Tibial artery (tissue), 4 donors: ENCODE measurements around the gene PLEKHG3.
A peak's percentile ranks its signal among the peaks of the same experiment; 100 is the strongest.

Source experiments
- DNase-seq, 2 donors: peaks; one replicate each; pipeline ENCODE4 v3.0.0-alpha.2; 2019
- H3K27ac ChIP-seq, 2 donors: fragments of 200-600 bp; sonication (generic) in 1 of 2; 1 replicate in 1 of 2; 2 replicates in 1 of 2; pipeline ENCODE4 v1.5.1; 2018 to 2019; ENCODE audit warnings: mild to moderate bottlenecking in 1 of 2
- H3K27me3 ChIP-seq, 2 donors: fragments of 200-600 bp; sonication (generic) in 1 of 2; one replicate each; pipeline versions ENCODE4 v1.5.1 to v1.6.0; 2016 to 2019
- H3K36me3 ChIP-seq, 3 donors: fragments of 200-600 bp; sonication (generic) in 2 of 3; one replicate each; pipeline ENCODE4 v1.5.1; 2016 to 2019; ENCODE audit warnings: mild to moderate bottlenecking in 2 of 3
- H3K4me1 ChIP-seq, 4 donors: fragments of 200-600 bp; sonication (generic) in 2 of 4; 1 replicate in 3 of 4; 2 replicates in 1 of 4; pipeline ENCODE4 v1.5.1; 2016 to 2019
- H3K4me3 ChIP-seq, 2 donors: fragments of 200-600 bp; sonication (generic) in 1 of 2; 1 replicate in 1 of 2; 2 replicates in 1 of 2; pipeline ENCODE4 v1.5.1; 2018 to 2019; ENCODE audit warnings: mild to moderate bottlenecking in 2 of 2
- H3K9me3 ChIP-seq, 3 donors: fragments of 200-600 bp; sonication (generic) in 1 of 3; one replicate each; pipeline ENCODE4 v1.5.1; 2016 to 2019
- CTCF ChIP-seq, 2 experiments: fragments of 200-600 bp in 1 of 2; fragments of 450-650 bp in 1 of 2; IDR thresholded peaks; one replicate each; pipeline ENCODE4 v1.5.1; 2017 to 2019; ENCODE audit warnings: antibody characterized with exemption in 2 of 2, mild to moderate bottlenecking in 1 of 2, moderate library complexity in 1 of 2
- intact Hi-C: fragments of 100-400 bp; cut with DNase I; formaldehyde crosslinking; loops from one replicate; pipeline ENCODE4 v1.15.0; 2023; ENCODE audit warnings: low total_unique reads

The PLEKHG3 gene

DNA sequence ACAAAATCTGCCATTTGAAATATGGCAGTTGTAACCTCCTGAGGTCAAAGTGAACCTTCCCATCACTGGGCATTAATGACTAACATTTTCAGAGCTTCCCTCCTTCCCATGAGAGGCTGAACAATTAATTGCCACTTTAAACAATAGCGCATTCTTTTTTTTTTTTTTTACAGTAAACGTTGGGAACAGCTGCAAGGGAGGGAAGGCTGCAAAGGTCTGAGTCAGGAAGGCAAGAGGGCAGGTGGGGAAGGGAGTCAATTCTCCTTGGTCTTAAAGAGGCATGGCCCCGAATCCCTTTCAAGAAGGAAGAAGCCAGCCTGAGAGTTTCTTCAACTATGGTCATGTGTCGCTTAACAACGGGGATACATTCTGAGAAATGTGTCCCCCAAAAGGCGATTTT, 41.0 kb upstream of the PLEKHG3 start:
- H3K27ac ChIP-seq = no peak overlapping the region
- no peak for TF ChIP-seq CTCF (IDR thresholded peaks at IDR 0.05)
- H3K4me1 ChIP-seq = no peaks in the 10 kb centered on the region
- H3K36me3 ChIP-seq = no peaks in the 10 kb centered on the region
- intact Hi-C loops = loop anchor here (10.0 kb wide), 1 partner anchor 222 kb away; no protein-coding TSS in a partner anchor
- DNase-seq = no peak
- no peak overlapping the region for H3K4me3 ChIP-seq
- H3K9me3 ChIP-seq = no peaks in the 10 kb centered on the region
- H3K27me3 ChIP-seq = no peaks in the 10 kb centered on the region

DNA sequence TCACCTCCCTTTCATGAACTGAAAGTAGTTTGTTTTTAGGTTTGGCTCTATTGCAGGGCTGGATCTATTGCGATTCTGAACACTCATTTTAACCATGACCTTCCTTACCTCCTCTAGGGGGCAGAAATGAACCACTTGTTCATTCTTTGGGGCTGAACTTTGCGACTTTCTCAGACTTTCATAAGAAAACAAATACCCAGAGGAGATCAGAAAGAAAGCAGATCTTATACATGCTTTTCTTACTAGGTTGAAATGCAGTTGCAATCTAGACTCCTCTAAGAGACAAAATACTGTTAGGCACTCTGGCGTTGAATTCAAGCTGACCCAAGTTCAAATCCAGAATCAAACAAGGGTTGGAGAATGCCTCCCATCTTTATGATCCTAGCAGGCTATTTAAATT, 32.6 kb upstream of the PLEKHG3 start:
- peak overlapping the region; percentile 53 to 64 for H3K27ac ChIP-seq
- H3K36me3 ChIP-seq = no peaks in the 10 kb centered on the region
- no peak for DNase-seq
- no peak overlapping the region for H3K4me3 ChIP-seq
- intact Hi-C loops = no loop called here
- H3K4me1 ChIP-seq = peaks cover 0 to 23% (median 20%) of the 10 kb centered on the region in 4 donors
- peak; percentile 65 to 88 for TF ChIP-seq CTCF (IDR thresholded peaks at IDR 0.05)
- no peaks in the 10 kb centered on the region for H3K9me3 ChIP-seq
- no peaks in the 10 kb centered on the region for H3K27me3 ChIP-seq

- intact Hi-C loops = loop anchor here (2.0 kb wide), 1 partner anchor 91 kb away; no protein-coding TSS in a partner anchor
- TF ChIP-seq CTCF (IDR thresholded peaks at IDR 0.05) = no peak
- Histone ChIP-seq H3K27me3 (no peaks in the 10 kb centered on the region), H3K4me3 (no peak overlapping the region), H3K4me1 (peaks cover 0 to 23% (median 20%) of the 10 kb centered on the region in 4 donors), H3K27ac (peak overlapping the region; percentile 53 to 64), H3K36me3 (no peaks in the 10 kb centered on the region), H3K9me3 (no peaks in the 10 kb centered on the region)
- no peak for DNase-seq
Observed at GRCh38 chr14:64673316-64673715, 30.9 kb upstream of the PLEKHG3 start.

GRCh38 chr14:64673748-64674147, 30.5 kb upstream of the PLEKHG3 start:
- no peak for DNase-seq
- Histone ChIP-seq H3K4me1 (peaks cover 0 to 23% (median 20%) of the 10 kb centered on the region in 4 donors), H3K36me3 (no peaks in the 10 kb centered on the region), H3K27ac (peak overlapping the region; percentile 53 to 64), H3K27me3 (no peaks in the 10 kb centered on the region), H3K4me3 (no peak overlapping the region), H3K9me3 (no peaks in the 10 kb centered on the region)
- intact Hi-C loops = loop anchor here (2.0 kb wide), 1 partner anchor 91 kb away; no protein-coding TSS in a partner anchor
- TF ChIP-seq CTCF (IDR thresholded peaks at IDR 0.05) = no peak

GRCh38 chr14:64674829-64675228, 29.4 kb upstream of the PLEKHG3 start:
- no peak for DNase-seq
- intact Hi-C loops = no loop called here
- no peaks in the 10 kb centered on the region for H3K27me3 ChIP-seq
- H3K9me3 ChIP-seq = no peaks in the 10 kb centered on the region
- peak overlapping the region; percentile 53 to 64 for H3K27ac ChIP-seq
- TF ChIP-seq CTCF (IDR thresholded peaks at IDR 0.05) = no peak
- no peaks in the 10 kb centered on the region for H3K36me3 ChIP-seq
- H3K4me3 ChIP-seq = no peak overlapping the region
- peaks cover 0 to 31% (median 24%) of the 10 kb centered on the region in 4 donors for H3K4me1 ChIP-seq

DNA sequence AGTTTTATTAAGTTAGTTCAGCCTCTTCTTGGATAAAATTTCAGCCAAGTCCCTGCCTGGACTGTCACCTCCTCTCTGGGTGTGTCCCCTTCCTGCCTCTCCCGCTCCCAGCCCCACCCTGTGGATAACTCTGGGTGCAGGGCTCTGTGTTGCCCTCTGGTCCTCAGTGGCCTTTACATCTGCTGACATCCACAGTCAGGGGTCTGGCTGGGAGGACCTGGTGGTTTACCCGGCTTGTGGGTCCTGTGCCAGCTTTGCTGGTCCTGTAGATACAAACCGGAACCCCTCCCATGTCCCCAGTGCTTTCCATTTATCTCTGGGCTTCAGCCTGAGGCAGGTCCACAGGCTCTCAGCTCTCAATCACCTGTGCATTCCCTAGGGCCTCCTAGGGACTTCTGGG, 28.9 kb upstream of the PLEKHG3 start:
- TF ChIP-seq CTCF (IDR thresholded peaks at IDR 0.05) = no peak
- H3K9me3 ChIP-seq = no peaks in the 10 kb centered on the region
- intact Hi-C loops = no loop called here
- H3K4me1 ChIP-seq = peaks cover 0 to 36% (median 29%) of the 10 kb centered on the region in 4 donors
- peak overlapping the region; percentile 53 to 64 for H3K27ac ChIP-seq
- no peaks in the 10 kb centered on the region for H3K36me3 ChIP-seq
- no peak overlapping the region for H3K4me3 ChIP-seq
- no peaks in the 10 kb centered on the region for H3K27me3 ChIP-seq
- no peak for DNase-seq
